D721Med (cell line): ENCODE measurements around the gene NSMF.

ENCODE experiments used
- DNase-seq: peaks from one replicate; pipeline ENCODE4 v3.0.0; 2011; ENCODE audit warnings: low spot score; ENCODE audit not compliant: insufficient read length
- FAIRE-seq: peaks from 2 replicates; lab custom pipeline; 2011; peaks lifted over from hg19 to GRCh38; lab: Jason Lieb, UNC
- CTCF ChIP-seq: IDR thresholded peaks from 2 replicates; pipeline ENCODE4 v1.5.1; 2012; ENCODE audit warnings: mild to moderate bottlenecking, control low read depth; ENCODE audit not compliant: insufficient read depth; ENCODE audit errors: missing control alignments

Gene NSMF

DNA sequence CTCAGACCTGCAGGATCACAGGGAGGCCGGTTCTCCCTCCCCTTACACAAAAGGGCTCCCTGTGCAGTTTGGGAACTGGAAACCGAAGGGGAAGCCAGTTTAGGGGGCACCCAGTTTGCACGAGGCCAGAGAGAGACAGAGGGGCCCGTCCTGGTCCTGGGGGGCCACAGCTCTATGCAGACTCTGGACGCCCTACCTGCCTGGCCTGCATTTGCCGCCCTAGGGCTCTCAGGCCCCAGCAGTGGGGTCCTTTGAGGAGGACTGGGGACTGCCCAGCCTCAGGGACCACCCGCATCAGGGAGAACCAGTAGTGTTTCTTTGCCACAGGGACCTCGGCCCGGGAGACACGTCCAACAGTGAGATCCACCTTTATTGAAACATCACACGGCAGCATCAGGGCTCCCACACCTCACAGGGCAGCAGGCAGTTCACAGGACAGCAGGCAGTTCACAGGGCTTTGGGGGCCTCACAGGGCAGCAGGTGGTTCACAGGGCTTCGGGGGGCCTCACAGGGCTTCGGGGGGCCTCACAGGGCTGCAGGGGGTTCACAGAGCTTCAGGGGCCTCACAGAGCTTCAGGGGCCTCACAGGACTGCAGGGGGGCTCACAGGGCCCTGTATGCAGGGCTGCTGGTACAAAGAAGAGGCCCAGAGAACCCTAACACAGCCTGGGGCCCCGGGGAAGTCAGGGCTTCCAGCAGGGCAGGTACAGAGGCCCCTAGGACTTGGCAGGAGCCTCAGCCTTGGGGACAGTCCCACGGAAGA lies 648 bp upstream of the NSMF start:
- no peak for TF ChIP-seq CTCF
- DNase-seq: no peak
- FAIRE-seq: no peak

DNA sequence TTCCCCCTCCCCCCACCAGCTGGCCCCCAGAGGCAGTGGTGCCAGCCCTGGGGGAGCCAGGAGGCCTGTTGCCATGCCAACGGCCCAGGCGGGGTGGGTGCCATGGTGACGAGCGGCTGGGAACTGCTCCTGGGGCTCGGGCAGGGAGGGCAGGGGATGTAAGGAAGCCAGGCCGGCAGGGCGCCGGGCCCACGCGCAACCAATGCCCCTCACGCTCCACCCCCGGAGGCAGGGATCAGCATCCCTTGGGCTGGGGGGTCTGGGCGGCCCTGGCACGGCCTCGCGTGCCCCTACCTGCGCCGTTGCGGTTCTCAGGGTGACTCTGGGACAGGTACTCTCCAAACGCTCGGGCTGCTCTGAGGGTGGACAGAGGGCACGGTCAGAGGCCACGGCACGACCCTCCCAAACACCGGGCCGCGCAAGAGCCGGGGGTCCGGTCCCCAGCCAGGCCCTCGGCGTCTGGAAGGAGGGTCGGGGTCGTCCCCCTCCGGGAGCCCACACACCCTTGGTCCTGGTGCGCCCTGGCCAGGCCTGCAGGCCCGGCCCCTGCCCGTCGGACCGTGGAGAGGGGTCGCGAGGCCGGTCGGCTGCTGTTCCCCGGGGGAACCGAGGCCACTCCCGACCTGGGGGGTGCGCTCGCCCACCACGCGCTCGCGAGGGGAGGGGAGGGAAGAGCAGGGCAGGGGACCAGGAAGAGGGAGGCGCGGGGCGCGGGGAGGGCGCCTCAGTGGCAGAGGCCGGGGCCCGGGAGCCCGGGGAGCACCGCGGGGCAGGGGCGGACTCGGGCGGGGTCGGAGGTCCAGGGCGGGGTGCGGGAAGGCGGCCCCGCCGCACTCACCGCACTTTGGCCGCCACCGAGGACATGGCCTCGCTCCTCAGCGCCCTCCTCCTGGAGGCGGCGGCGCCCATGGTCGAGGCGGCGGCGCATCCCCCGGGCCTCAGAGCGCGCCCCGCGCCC lies 661 bp downstream of the NSMF start:
- no peak for TF ChIP-seq CTCF
- FAIRE-seq (no peak), DNase-seq (no peak)

DNA sequence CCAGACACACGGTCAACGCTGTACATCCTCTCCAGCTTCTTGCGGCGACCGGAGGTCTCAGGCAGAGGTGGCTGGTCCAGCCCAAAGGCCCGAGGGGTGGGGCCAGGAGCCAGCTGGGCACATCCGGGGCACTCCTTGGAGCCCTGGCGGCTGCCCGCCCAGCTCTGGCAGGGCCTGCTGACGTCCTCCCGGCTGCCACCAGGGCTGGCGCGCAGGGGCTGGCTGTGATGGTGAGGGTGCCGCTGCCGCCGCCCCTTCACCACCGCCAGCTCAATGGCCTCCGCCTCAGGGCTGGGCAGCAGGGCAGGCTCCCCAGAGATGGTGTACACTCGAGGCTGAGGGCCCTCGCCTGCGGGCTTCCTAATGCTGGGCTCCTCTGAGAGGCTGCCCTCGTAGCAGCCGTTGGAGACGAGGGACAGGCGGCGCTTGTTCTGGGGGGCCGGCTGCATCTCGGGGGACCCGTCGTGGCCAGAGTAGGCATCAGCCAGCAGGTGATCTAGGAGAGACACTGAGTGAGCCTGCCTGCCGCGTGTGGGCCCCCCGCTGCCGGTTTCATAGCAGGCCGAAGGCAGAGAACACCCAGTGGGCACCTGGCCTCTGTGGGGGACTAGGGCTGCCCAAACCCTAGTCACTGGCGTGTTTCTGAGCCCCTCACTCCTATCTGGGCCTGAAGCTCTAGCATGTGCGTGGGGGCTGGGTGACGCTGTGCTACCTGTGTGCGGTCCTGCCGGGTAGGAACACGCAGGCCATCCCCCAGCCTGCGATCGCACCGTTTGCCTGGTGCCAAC lies 1.5 kb downstream of the NSMF start:
- no peak for TF ChIP-seq CTCF
- no peak for DNase-seq
- no peak for FAIRE-seq

GRCh38 chr9:137456864-137457405 lies 2.2 kb downstream of the NSMF start:
- no peak for TF ChIP-seq CTCF
- FAIRE-seq: no peak
- DNase-seq: no peak

DNA sequence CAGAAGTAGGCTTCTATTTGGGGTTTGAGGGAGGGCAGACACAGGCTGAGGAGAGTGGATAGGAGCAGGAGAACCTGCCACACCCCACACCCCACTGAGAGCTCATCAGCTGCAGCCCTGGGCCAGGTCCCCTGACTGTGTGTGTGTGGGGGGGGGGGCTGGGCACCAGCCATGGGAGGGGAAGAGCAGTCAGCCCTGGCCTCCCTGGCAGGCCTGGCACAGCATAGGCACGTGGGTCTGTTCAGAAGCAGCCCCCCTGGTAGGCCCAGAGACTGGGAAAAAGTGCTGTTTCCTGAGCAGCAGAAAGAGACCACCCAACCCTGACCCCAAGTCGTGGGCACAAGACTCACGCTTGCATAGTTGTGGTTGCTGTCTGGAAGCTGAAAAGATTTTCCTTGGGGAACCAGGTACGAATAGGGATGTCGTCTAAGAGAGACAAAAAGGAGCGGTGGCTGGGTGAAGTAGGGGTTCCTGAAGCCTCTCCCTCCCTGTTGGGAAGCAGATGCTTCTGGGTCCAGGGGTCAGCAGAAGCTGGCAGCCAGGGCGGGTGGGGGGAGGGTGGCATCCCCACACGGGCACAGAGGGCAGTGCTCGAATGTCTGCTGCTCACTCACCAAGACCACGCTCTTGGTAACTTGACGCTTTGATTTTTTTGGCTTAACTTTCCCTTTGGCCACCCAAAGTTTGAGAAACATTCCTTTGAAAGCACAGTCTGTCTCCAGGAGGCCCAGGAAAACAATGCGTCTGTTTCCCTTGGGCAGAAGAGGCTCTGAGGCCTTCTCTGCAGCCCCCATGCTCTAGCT lies 2.9 kb downstream of the NSMF start:
- TF ChIP-seq CTCF: no peak
- DNase-seq (no peak), FAIRE-seq (no peak)

GRCh38 chr9:137455359-137455991 lies 3.7 kb downstream of the NSMF start:
- no peak for TF ChIP-seq CTCF
- FAIRE-seq: no peak

More at GRCh38 chr9:137455359-137455991, 3.7 kb downstream of the NSMF start:
- DNase-seq: no peak
